ENCODE results near the gene CBFA2T3.
"Not testable (repeated sequence)": the region's sequence is repeated elsewhere in the genome, so short reads cannot be mapped to it uniquely, and the experiment has no call there.

CBFA2T3 gene

GRCh38 chr16:88909431-88910210 lies 67.4 kb downstream of the CBFA2T3 start:
- DNase-seq (ENCODE audit: low read depth in 2 of 2): no peak

- DNase-seq (ENCODE audit: low read depth in 2 of 2): no peak
These were observed 68.7 kb downstream of the CBFA2T3 start for GRCh38 chr16:88908307-88908706.

- no peak for DNase-seq (ENCODE audit: low read depth in 2 of 2)
These were observed 69.2 kb downstream of the CBFA2T3 start for GRCh38 chr16:88907768-88908167.

- DNase-seq (ENCODE audit: low read depth in 2 of 2): no peak
These were observed 70.4 kb downstream of the CBFA2T3 start for GRCh38 chr16:88906535-88907105.

DNA sequence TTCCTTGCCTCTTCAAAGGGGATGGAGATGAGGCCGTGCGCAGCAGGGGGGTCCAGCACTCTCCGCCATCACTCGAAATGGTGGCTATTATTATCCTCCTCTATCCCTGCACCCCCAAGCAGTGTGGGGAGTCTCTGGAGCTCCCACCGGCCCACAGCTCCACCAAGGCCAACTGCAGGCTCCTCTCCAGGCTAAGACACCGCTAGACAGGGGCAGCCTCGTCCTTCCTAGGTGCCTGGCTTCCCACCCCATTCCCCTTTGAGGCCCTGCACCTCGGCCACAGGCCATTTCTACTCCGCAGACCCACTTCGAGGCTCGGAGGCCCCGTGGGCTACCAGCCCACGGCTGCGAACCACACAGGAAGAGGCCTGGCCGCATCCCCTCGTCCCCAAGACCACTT lies 71.0 kb downstream of the CBFA2T3 start:
- no peak for DNase-seq (ENCODE audit: low read depth in 2 of 2)

DNA sequence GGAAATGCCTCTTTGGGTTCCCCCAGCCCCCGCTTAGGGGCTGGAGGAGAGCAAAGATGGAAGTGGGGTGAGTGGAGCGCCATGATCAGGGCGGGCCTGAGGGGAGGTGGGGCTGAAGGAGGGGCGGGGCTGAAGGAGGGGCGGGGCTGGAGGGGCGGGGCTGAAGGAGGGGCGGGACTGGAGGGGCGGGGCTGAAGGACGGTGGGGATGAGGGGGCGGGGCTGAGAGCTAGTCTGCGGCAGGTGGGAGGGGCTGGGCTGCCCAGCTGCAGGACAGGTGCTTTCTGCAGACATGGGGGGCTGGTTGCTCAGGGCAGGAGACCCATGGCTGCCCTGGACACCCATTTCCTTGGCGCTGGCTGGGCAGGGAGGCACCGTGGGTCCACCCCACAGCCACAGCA lies 71.4 kb downstream of the CBFA2T3 start:
- DNase-seq (ENCODE audit: low read depth in 2 of 2): no peak

- DNase-seq (ENCODE audit: low read depth in 2 of 2): no peak
These were observed 72.2 kb downstream of the CBFA2T3 start for GRCh38 chr16:88904676-88905365.

GRCh38 chr16:88903267-88903666 lies 73.7 kb downstream of the CBFA2T3 start:
- DNase-seq (ENCODE audit: low read depth in 2 of 2): no peak

- no peak for DNase-seq (ENCODE audit: low read depth in 2 of 2)
These were observed 74.3 kb downstream of the CBFA2T3 start for GRCh38 chr16:88902744-88903143.

DNA sequence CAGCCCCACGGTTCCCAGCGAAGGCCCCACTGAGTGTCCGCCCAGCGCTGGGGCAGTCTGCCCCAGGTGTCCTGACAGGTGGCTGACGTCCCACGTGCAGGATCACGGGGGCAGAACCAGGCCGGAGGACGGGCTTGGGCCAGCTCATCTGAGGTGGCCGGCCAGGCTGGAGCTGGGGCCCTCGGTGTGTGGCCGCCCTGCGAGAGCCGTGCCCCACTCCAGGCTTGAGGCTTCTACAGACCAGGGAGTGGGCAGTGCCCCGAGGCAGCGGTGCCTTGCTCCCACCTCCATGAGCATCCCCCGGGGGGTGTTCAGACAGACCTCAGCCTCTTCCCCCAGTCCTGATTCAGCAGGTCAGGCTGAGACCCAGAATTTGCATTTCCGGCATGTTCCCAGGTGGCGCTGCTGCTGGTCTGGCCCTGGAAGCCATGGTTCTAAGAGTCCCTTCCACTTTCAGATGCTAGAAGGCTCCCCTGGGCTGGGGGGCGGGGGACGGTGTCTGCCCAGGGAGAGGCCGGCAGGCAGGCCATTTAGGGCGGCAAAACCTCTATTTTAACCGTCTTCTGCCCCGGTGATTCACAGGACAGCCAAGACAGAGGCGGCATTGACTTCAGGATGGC lies 75.2 kb downstream of the CBFA2T3 start:
- DNase-seq (ENCODE audit: low read depth in 2 of 2): no peak

- DNase-seq (ENCODE audit: low read depth in 2 of 2): no peak
These were observed 76.3 kb downstream of the CBFA2T3 start for GRCh38 chr16:88900662-88901052.

DNA sequence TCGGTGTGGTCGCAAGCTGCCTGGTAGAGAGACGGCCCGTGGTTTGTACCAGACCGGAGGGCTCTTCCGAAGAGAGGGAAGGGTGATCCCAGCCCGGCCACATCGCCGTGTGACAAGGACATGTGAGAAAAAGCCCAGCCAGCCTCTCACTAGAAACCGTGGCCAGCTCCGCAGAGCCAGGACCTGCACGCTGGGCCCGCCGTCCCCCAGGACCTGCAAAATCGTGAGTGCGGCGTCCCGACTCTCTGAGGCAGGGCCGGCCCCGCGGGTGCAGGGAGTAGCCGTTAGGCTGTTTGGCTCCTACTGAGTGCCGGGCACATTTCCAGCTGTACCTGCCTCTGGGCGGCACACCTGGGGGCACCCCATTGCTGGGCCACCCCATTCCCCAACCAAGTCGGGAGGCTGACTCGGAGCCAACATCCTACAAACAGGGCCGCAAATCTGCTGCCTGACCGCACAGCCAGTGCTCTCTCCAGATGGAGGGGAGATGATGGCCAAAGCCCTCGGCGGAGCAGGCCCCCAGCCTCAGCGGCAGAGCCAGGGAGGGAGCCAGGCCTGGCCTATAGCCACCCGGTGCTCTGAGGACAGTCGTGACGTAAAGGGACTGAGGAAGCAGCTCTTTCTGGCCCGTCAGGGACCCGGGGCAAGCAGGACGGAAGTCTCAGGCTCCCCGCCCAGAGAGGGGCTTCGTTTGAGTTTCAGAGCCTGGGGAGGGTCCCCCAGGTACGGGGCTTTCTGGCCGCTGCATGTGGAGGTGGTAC lies 76.9 kb downstream of the CBFA2T3 start:
- no peak for DNase-seq (ENCODE audit: low read depth in 2 of 2)

DNA sequence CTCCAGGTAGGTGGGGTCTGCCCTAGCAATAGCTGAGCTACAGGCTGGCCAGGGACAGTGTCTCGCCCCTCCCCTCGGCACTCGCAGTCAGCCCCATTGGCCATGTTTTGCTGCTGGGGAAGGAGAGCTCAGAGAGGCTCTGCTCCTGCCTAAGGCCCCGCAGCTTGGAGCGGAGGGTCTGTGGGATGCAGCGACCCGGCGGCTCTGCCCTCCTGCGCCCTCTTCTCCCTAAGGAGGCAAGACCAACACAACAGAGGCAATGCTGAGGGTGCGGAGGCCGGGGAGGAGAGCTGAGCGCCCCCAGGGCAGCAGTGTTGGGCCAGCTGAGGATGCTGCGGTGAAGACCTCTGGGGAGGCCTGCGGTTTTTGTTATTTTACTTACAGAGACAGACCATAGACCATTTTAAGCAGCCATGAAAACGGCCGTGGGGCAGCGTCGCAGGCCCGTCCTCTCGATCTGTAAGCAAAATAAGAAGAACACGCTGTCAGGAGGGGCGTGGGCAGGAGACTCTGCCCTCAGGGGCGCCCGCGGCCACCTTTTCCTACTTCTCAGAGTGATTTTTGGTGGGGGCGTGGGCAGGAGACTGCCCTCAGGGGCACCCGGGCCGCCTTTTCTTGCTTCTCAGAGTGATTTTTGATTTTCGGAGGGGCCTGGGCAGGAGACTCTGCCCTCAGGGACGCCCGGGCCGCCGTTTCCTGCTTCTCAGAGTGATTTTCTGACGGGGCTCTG lies 79.1 kb downstream of the CBFA2T3 start:
- no peak for DNase-seq (ENCODE audit: low read depth in 2 of 2)

GRCh38 chr16:88896238-88897070 lies 80.6 kb downstream of the CBFA2T3 start:
- DNase-seq (ENCODE audit: low read depth in 2 of 2): no peak

DNA sequence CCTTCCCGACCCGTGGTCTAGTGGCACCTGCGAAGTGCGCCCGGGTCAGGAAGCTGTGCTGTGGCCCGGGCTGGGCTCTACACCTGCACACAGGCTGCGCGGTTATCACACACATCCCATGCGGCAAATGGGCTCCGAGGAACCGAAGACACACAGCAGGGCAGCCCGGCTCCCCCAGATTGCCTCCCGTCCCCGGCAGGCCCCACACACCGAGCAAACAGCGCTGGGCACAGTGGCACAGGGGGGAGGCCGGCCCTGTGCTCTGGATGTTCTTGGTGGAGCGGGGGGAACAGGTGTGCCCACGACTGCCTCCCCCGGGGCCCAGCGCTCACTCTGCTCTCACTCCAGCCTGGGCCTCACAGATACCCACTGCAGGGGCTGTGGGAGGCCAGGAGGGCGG lies 81.7 kb downstream of the CBFA2T3 start:
- no peak for DNase-seq (ENCODE audit: low read depth in 2 of 2)

DNA sequence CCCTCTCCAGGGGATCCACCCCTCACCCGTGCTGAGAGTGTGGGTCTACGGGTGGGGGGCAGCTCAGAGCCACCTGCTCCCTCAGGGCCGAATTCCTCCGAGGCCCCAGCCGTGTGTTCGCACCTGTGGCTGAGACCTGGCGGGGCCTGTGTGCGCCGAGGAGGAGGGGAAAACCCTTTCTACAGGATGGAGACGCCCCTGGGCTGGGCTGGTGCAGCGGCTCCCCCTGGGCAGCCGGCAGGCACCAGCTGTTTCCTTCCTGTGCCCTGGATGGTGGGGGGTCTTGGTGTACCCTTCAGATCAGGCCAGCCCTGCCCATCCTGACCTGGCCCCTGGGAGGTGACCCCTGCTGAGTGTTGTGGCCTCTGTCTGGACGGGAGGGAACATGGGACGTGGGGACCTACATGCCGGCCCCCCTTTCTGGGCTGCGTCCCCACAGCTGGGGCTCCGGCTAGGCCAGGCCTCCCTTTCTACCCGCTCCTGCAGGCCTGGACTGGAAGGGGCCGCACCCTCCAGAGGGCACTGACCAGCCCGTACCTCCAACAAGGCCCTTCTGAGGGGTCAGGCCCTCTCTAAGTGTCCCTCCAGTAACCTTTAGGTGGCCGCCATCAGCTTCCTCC lies 82.2 kb downstream of the CBFA2T3 start:
- no peak for DNase-seq (ENCODE audit: low read depth in 2 of 2)

GRCh38 chr16:88894266-88894665 lies 82.7 kb downstream of the CBFA2T3 start:
- DNase-seq (ENCODE audit: low read depth in 2 of 2): not testable (repeated sequence)

- no peak for DNase-seq (ENCODE audit: low read depth in 2 of 2)
These were observed 83.7 kb downstream of the CBFA2T3 start for GRCh38 chr16:88893127-88893968.

DNA sequence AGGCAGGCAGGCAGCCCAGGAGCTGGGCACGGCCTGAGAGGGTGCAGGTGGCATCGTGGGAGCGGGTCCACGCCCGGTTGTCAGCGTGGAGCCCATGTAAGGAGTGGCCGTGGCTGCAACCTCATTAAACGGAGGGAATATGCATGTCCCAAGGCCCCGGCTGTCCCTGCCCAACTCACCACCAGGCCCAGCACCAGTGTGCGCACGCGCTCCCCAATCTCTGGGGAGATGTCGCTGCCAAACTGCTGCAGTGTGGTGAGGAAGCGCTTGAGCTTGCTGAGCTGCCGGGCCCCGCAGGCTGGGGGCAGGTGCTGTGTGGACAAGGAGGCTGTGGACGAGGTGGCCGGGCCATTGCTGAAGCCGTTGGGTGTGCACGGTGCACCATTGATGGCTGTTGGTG lies 84.9 kb downstream of the CBFA2T3 start:
- no peak for DNase-seq (ENCODE audit: low read depth in 2 of 2)
